Measurements from ENCODE around the gene CHRNE. TPM values are rescaled to one million over a fixed set of nuclear protein-coding genes. Genes with fewer than 3 reads are reported as not detected.

The CHRNE gene
- total and polyA plus RNA-seq, 2 donors (not counting 1 experiment from before 2014, with no cell fraction given) = 0.99 to 4.7 TPM

DNA sequence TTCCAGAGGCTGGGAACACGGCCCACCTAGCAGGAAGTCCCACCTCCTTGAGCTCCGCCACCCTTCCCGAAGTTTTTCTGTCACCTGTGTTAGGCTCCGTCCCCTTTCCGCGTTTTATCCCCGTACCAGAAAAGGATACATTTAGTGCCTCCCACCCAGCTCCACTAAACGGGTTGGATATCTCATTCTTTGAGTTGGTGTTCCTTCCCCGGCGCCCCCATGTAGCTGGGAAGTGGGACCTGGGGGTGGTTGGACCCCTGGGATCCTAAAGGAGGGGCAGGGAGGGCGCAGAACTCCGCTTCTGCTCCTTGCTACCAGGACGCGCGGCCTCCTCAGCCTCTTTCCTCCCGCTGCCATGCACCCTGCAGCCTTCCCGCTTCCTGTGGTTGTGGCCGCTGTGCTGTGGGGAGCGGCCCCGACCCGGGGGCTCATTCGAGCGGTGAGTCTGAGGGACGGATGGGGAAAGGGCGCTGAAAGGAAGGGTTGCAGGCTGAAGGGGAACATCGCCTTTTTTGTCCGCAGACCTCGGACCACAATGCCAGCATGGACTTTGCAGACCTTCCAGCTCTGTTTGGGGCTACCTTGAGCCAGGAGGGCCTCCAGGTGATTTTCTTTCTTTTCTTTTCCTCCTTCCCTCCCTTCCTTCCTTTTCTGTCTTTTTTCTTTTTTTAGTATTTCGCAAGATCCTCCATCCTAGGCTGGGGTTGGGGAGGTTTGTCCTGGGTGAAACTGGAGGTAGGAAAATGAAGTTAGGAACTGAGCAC, 37.8 kb upstream of the CHRNE start:
- ATAC-seq (ENCODE audit: low read depth) = no peak
- TF ChIP-seq EZH2 (IDR thresholded peaks at IDR 0.05; ENCODE audit: borderline replicate concordance, insufficient read depth, low read depth, low read length, poor library complexity, severe bottlenecking) = no peak
- Mint-ChIP-seq H3K9me3 (ENCODE audit: insufficient read depth) (no peaks in the 10 kb centered on the region), H3K4me3 (peak overlapping the region; percentile 89), H3K27ac (peak overlapping the region; percentile 95), H3K4me1 (peaks cover 66% of the 10 kb centered on the region), H3K27me3 (no peaks in the 10 kb centered on the region)
- intact Hi-C loops (cut with micrococcal nuclease) = loop anchor here (1.0 to 10.0 kb wide), 6 partner anchors 8 to 304 kb away; partner anchors contain the start of genes INCA1, KIF1C, PFN1 and PLD2
- POLR2A ChIA-PET = interaction anchor here (0.6 to 2.6 kb wide), 13 partner anchors 8 to 797 kb away, joined by 3 to 38 read pairs (median 5); partner anchors contain the start of genes ARRB2, CAMTA2, CHRNE and INCA1
- peaks cover 19% of the 10 kb centered on the region for H4K20me1 ChIP-seq (ENCODE audit: control insufficient read depth, insufficient read depth, low read length, poor library complexity, severe bottlenecking)
- H3K36me3 ChIP-seq (replicated peaks in 1 of 2; ENCODE audit: control extremely low read depth in 1 of 2, control insufficient read depth in 1 of 2, extremely low read depth in 1 of 2, insufficient read depth in 2 of 2, low read length in 1 of 2) = peaks cover 0 to 51% of the 10 kb centered on the region in 2 experiments
- H3K4me1 ChIP-seq (ENCODE audit: control insufficient read depth in 2 of 2, insufficient read depth in 2 of 2, low read length in 2 of 2) = peaks cover 57 to 66% of the 10 kb centered on the region in 2 donors
- H2AFZ ChIP-seq (ENCODE audit: insufficient read depth, low read depth, low read length, poor library complexity, severe bottlenecking) = peak overlapping the region; percentile 78
- H3K27me3 ChIP-seq (replicated peaks in 1 of 4; ENCODE audit: control extremely low read depth in 1 of 4, control insufficient read depth in 3 of 4, insufficient read depth in 4 of 4, low read length in 3 of 4) = no peaks in the 10 kb centered on the region
- CTCF ChIA-PET = interaction anchor here (0.5 to 3.1 kb wide), 15 partner anchors 8 to 185 kb away, joined by 3 to 24 read pairs (median 6); partner anchors contain the start of genes CAMTA2, CHRNE, PFN1 and SPAG7
- DNase-seq = no peak
- WGBS (ENCODE audit: insufficient coverage) = 0% methylated on average over 19 of the region's 29 CpGs
- H3K27ac ChIP-seq (ENCODE audit: low read length in 2 of 2) = peak overlapping the region; percentile 84 to 87
- peak overlapping the region; percentile 86 for H3K9ac ChIP-seq (ENCODE audit: low read length)
- H3K9me3 ChIP-seq (ENCODE audit: control extremely low read depth in 1 of 3, control insufficient read depth in 2 of 3, insufficient read depth in 1 of 3, low read length in 2 of 3) = no peaks in the 10 kb centered on the region
- peaks cover 55% of the 10 kb centered on the region for H3K79me2 ChIP-seq (ENCODE audit: control insufficient read depth, insufficient read depth, low read length)
- H3K4me3 ChIP-seq (ENCODE audit: control extremely low read depth in 1 of 5, extremely low read depth in 1 of 5, insufficient read depth in 1 of 5, low read depth in 2 of 5, low read length in 4 of 5) = peak overlapping the region; percentile 83 to 100 (median 86)
- peak overlapping the region; percentile 99 for H3K4me2 ChIP-seq (replicated peaks; ENCODE audit: low read depth, low read length, poor library complexity, severe bottlenecking)

DNA sequence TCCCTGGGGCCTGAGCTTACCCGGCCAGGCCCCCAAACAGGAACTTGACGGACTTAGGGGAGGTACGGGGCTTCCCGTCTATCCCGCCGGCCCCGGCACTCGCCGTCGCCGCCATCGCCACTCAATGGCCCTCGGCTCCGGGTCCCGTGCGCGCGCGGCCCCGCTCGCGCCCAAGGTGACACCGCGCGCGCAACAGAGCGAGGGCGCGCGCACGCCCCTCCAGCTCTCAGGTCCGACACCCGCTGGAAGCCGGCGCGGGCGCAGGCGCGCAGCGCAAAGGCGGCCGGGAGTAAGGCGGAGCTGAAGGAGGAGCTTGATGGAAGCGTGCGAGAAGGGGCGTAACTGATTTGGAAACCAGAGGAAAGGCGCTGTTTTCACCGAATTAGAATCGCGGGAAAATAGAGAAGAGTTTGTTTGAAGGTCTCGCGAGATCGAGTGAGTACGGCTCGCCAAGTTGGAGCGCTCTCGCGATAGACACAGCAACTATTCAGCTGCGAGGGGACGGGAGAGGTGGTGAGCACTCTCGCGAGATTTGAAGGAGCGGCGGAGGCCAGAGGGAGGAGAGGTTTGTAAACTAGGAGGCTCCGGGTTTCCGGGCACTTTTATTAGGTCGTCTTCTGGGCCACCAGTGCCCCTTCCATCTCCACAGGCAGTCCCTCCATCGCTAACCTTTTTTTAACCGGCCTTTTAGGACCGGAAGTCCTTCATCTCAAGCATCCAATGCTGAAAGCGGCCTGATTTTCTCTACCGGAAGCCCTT, 37.1 kb upstream of the CHRNE start, which contains the start of the genes RNF167 and SLC25A11:
RNF167 (plus strand) TSS at position 473 of the 759 bp plus-strand sequence. CDS start 642 bp downstream, outside the sequence.
SLC25A11 (minus strand) TSS at position 251 of the 759 bp plus-strand sequence; CDS start at position 115, 136 bp downstream.
- under 1% methylated on average over 70 of the region's 72 CpGs for WGBS (ENCODE audit: insufficient coverage)
- Histone ChIP-seq H3K36me3 (replicated peaks in 1 of 2; ENCODE audit: control extremely low read depth in 1 of 2, control insufficient read depth in 1 of 2, extremely low read depth in 1 of 2, insufficient read depth in 2 of 2, low read length in 1 of 2) (peaks cover 0 to 43% of the 10 kb centered on the region in 2 experiments), H3K27me3 (replicated peaks in 1 of 4; ENCODE audit: control extremely low read depth in 1 of 4, control insufficient read depth in 3 of 4, insufficient read depth in 4 of 4, low read length in 3 of 4) (no peaks in the 10 kb centered on the region), H3K79me2 (ENCODE audit: control insufficient read depth, insufficient read depth, low read length) (peaks cover 47% of the 10 kb centered on the region), H2AFZ (ENCODE audit: insufficient read depth, low read depth, low read length, poor library complexity, severe bottlenecking) (peak within 1 kb of the TSS; percentile 78), H3K4me1 (ENCODE audit: control insufficient read depth in 2 of 2, insufficient read depth in 2 of 2, low read length in 2 of 2) (peaks cover 50 to 58% of the 10 kb centered on the region in 2 donors), H4K20me1 (ENCODE audit: control insufficient read depth, insufficient read depth, low read length, poor library complexity, severe bottlenecking) (peaks cover 11% of the 10 kb centered on the region), H3K9ac (ENCODE audit: low read length) (peak within 1 kb of the TSS; percentile 86), H3K27ac (ENCODE audit: low read length in 2 of 2) (peak within 1 kb of the TSS; percentile 84 to 87), H3K9me3 (ENCODE audit: control extremely low read depth in 1 of 3, control insufficient read depth in 2 of 3, insufficient read depth in 1 of 3, low read length in 2 of 3) (no peaks in the 10 kb centered on the region), H3K4me2 (replicated peaks; ENCODE audit: low read depth, low read length, poor library complexity, severe bottlenecking) (peak within 1 kb of the TSS; percentile 99), H3K4me3 (ENCODE audit: control extremely low read depth in 1 of 5, extremely low read depth in 1 of 5, insufficient read depth in 1 of 5, low read depth in 2 of 5, low read length in 4 of 5) (peak within 1 kb of the TSS; percentile 83 to 100 (median 86))
- peak; percentile 84 for ATAC-seq (ENCODE audit: low read depth)
- Mint-ChIP-seq H3K27me3 (no peaks in the 10 kb centered on the region), H3K4me1 (peaks cover 58% of the 10 kb centered on the region), H3K4me3 (peak within 1 kb of the TSS; percentile 89), H3K27ac (peak within 1 kb of the TSS; percentile 95), H3K9me3 (ENCODE audit: insufficient read depth) (no peaks in the 10 kb centered on the region)
- no peak for TF ChIP-seq EZH2 (IDR thresholded peaks at IDR 0.05; ENCODE audit: borderline replicate concordance, insufficient read depth, low read depth, low read length, poor library complexity, severe bottlenecking)
- TF ChIP-seq, protein P1, sequence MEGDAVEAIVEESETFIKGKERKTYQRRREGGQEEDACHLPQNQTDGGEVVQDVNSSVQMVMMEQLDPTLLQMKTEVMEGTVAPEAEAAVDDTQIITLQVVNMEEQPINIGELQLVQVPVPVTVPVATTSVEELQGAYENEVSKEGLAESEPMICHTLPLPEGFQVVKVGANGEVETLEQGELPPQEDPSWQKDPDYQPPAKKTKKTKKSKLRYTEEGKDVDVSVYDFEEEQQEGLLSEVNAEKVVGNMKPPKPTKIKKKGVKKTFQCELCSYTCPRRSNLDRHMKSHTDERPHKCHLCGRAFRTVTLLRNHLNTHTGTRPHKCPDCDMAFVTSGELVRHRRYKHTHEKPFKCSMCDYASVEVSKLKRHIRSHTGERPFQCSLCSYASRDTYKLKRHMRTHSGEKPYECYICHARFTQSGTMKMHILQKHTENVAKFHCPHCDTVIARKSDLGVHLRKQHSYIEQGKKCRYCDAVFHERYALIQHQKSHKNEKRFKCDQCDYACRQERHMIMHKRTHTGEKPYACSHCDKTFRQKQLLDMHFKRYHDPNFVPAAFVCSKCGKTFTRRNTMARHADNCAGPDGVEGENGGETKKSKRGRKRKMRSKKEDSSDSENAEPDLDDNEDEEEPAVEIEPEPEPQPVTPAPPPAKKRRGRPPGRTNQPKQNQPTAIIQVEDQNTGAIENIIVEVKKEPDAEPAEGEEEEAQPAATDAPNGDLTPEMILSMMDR (IDR thresholded peaks at IDR 0.05) = no peak
- ChIA-PET POLR2A (interaction anchor here (0.6 to 2.6 kb wide), 16 partner anchors 9 to 796 kb away, joined by 3 to 38 read pairs (median 4); partner anchors contain the start of genes ARRB2, C17orf107, CAMTA2 and CHRNE), CTCF (interaction anchor here (0.5 to 3.1 kb wide), 18 partner anchors 9 to 184 kb away, joined by 3 to 24 read pairs (median 6); partner anchors contain the start of genes CAMTA2, CHRNE, INCA1 and KIF1C)
- peak; percentile 99 for DNase-seq
- intact Hi-C loops (cut with micrococcal nuclease) = loop anchor here (1.0 to 10.0 kb wide), 7 partner anchors 8 to 305 kb away; partner anchors contain the start of genes INCA1, KIF1C, PFN1 and PLD2

All from B cell (primary cell).